Liver (tissue), 3 donors: ENCODE data around the gene LCMT1.

Experiments used
- TAF1 ChIP-seq: conservative IDR thresholded peaks from 2 replicates; pipeline ENCODE4 v1.6.1; 2016; ENCODE audit warnings: antibody characterized with exemption, mild to moderate bottlenecking
- TF ChIP-seq, protein P1 (sequence below): fragments of 150-350 bp; IDR thresholded peaks from 2 replicates; pipeline ENCODE4 v1.5.1; 2017; ENCODE audit warnings: improper control_type of control experiment, low read depth, low read length; ENCODE audit not compliant: missing input control
- donor health status: healthy.
- donor health status: healthy.

GRCh38 chr16:25143928-25144327, 32.4 kb downstream of the LCMT1 start:
- TF ChIP-seq TAF1: no peak
- TF ChIP-seq, protein P1, sequence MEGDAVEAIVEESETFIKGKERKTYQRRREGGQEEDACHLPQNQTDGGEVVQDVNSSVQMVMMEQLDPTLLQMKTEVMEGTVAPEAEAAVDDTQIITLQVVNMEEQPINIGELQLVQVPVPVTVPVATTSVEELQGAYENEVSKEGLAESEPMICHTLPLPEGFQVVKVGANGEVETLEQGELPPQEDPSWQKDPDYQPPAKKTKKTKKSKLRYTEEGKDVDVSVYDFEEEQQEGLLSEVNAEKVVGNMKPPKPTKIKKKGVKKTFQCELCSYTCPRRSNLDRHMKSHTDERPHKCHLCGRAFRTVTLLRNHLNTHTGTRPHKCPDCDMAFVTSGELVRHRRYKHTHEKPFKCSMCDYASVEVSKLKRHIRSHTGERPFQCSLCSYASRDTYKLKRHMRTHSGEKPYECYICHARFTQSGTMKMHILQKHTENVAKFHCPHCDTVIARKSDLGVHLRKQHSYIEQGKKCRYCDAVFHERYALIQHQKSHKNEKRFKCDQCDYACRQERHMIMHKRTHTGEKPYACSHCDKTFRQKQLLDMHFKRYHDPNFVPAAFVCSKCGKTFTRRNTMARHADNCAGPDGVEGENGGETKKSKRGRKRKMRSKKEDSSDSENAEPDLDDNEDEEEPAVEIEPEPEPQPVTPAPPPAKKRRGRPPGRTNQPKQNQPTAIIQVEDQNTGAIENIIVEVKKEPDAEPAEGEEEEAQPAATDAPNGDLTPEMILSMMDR: peak; percentile 34
